Neutrophil (primary cell): ENCODE measurements around the gene HIRA.

Experiments
- H3K27ac ChIP-seq: fragments of 200-600 bp; sonication (generic); 2 replicates; pipeline ENCODE4 v1.5.1; 2016; ENCODE audit warnings: mild to moderate bottlenecking, moderate library complexity
- H3K27me3 ChIP-seq: fragments of 200-600 bp; sonication (generic); 2 replicates; pipeline ENCODE4 v1.6.0; 2016; ENCODE audit warnings: mild to moderate bottlenecking
- H3K36me3 ChIP-seq: fragments of 200-600 bp; sonication (generic); 2 replicates; pipeline ENCODE4 v1.5.1; 2017
- H3K4me1 ChIP-seq, 2 experiments: fragments of 200-600 bp in 1 of 2; sonication (generic) in 1 of 2; 1 replicate in 1 of 2; 2 replicates in 1 of 2; pipeline versions ENCODE4 v1.5.1 to v1.6.1; 2013 to 2016; ENCODE audit warnings: low read depth in 1 of 2, low read length in 1 of 2, mild to moderate bottlenecking in 1 of 2, moderate library complexity in 1 of 2; ENCODE audit not compliant: control insufficient read depth in 1 of 2, insufficient read depth in 1 of 2
- H3K4me3 ChIP-seq, 2 experiments: fragments of 200-600 bp in 1 of 2; sonication (generic) in 1 of 2; 1 replicate in 1 of 2; 2 replicates in 1 of 2; pipeline ENCODE4 v1.5.1; 2013 to 2016; ENCODE audit warnings: low read depth in 1 of 2, low read length in 1 of 2, mild to moderate bottlenecking in 1 of 2, moderate library complexity in 1 of 2
- H3K9me3 ChIP-seq: fragments of 200-600 bp; sonication (generic); 2 replicates; pipeline ENCODE4 v1.5.1; 2016
- CTCF ChIP-seq: fragments of 200-600 bp; sonication (generic); IDR thresholded peaks from 2 replicates; pipeline ENCODE4 v1.5.1; 2016; ENCODE audit warnings: antibody characterized with exemption

The HIRA gene

GRCh38 chr22:19461506-19461905 is 30.0 kb upstream of the HIRA start:
- Histone ChIP-seq H3K9me3 (no peaks in the 10 kb centered on the region), H3K4me3 (no peak overlapping the region), H3K27me3 (no peaks in the 10 kb centered on the region), H3K27ac (no peak overlapping the region), H3K4me1 (no peaks in the 10 kb centered on the region), H3K36me3 (peaks cover 95% of the 10 kb centered on the region)
- no peak for TF ChIP-seq CTCF

- no peaks in the 10 kb centered on the region for H3K27me3 ChIP-seq
- H3K4me1 ChIP-seq: no peaks in the 10 kb centered on the region
- peaks cover 95% of the 10 kb centered on the region for H3K36me3 ChIP-seq
- H3K9me3 ChIP-seq: no peaks in the 10 kb centered on the region
- H3K4me3 ChIP-seq: no peak overlapping the region
- no peak overlapping the region for H3K27ac ChIP-seq
- no peak for TF ChIP-seq CTCF
These were observed 28.5 kb upstream of the HIRA start for GRCh38 chr22:19460036-19460435.

- Histone ChIP-seq H3K27me3 (no peaks in the 10 kb centered on the region), H3K36me3 (peaks cover 96% of the 10 kb centered on the region), H3K4me3 (no peak overlapping the region)
These were observed 26.4 kb upstream of the HIRA start for GRCh38 chr22:19457828-19458428.

GRCh38 chr22:19456541-19456940 is 25.0 kb upstream of the HIRA start:
- H3K4me3 ChIP-seq: no peak overlapping the region
- no peaks in the 10 kb centered on the region for H3K27me3 ChIP-seq
- no peaks in the 10 kb centered on the region for H3K4me1 ChIP-seq
- H3K9me3 ChIP-seq: no peaks in the 10 kb centered on the region
- TF ChIP-seq CTCF: no peak
- peaks cover 99% of the 10 kb centered on the region for H3K36me3 ChIP-seq
- H3K27ac ChIP-seq: no peak overlapping the region

More at GRCh38 chr22:19457828-19458428, 26.4 kb upstream of the HIRA start:
- Histone ChIP-seq H3K4me1 (no peaks in the 10 kb centered on the region), H3K27ac (no peak overlapping the region), H3K9me3 (no peaks in the 10 kb centered on the region)
- no peak for TF ChIP-seq CTCF

- no peak overlapping the region for H3K27ac ChIP-seq
- no peak for TF ChIP-seq CTCF
- H3K4me1 ChIP-seq: no peaks in the 10 kb centered on the region
- H3K9me3 ChIP-seq: no peaks in the 10 kb centered on the region
- no peaks in the 10 kb centered on the region for H3K27me3 ChIP-seq
- no peak overlapping the region for H3K4me3 ChIP-seq
- H3K36me3 ChIP-seq: peaks cover 97% of the 10 kb centered on the region
These were observed 24.2 kb upstream of the HIRA start for GRCh38 chr22:19455585-19456370.
